Activated gamma-delta T cell (primary cell): ENCODE results near the gene HCRTR2.

Experiments
- DNase-seq: peaks from one replicate; lab custom pipeline; 2025; lab: John Stamatoyannopoulos, UW

Gene HCRTR2

GRCh38 chr6:55327169-55327568 is 152.9 kb downstream of the HCRTR2 start, which contains the start of gene GFRAL:
GFRAL (plus strand) TSS chr6:55327469; CDS start chr6:55327555, 86 bp downstream.
- DNase-seq: no peak
